ENCODE data around the gene MARCHF10. TPM values are rescaled to one million over a fixed set of nuclear protein-coding genes. Genes with fewer than 3 reads are reported as not detected.

The MARCHF10 gene
- total RNA-seq, 1 experiment from 2014 or later, result 8.0 TPM

GRCh38 chr17:62760945-62761267, 47.2 kb downstream of the MARCHF10 start:
- Histone ChIP-seq H3K27ac (peak overlapping the region; percentile 20), H3K9me2 (ENCODE audit: insufficient read depth) (no peaks in the 10 kb centered on the region), H3K4me1 (replicated peaks; ENCODE audit: insufficient read depth) (peaks cover 48% of the 10 kb centered on the region), H3K4me3 (no peak overlapping the region), H2AFZ (no peak overlapping the region), H3F3A (ENCODE audit: insufficient read depth, low read depth) (peaks cover 38% of the 10 kb centered on the region), H4K20me1 (ENCODE audit: insufficient read depth) (no peaks in the 10 kb centered on the region), H3K4me2 (peak overlapping the region; percentile 20), H3K9me3 (ENCODE audit: insufficient read depth, low read depth) (no peaks in the 10 kb centered on the region), H3K36me3 (ENCODE audit: low read depth) (no peaks in the 10 kb centered on the region), H3K79me2 (ENCODE audit: low read depth) (no peaks in the 10 kb centered on the region), H3K27me3 (ENCODE audit: insufficient read depth, low read depth) (no peaks in the 10 kb centered on the region)
- POLR2A ChIA-PET (ENCODE audit: unreplicated experiment), result interaction anchor here (0.5 kb wide), 1 partner anchor 39 kb away, joined by 3 read pairs; no protein-coding TSS in a partner anchor
- CTCF ChIA-PET, result interaction anchor here (0.5 to 1.4 kb wide), 2 partner anchors 18 to 40 kb away, joined by 5 to 7 read pairs; no protein-coding TSS in a partner anchor
- DNase-seq, result peak in 1 of 2 experiments; percentile 54
- no TSS peak for BruUV-seq (replicated peaks)
- no peak for TF ChIP-seq CTCF (conservative IDR thresholded peaks at IDR 0.05)
- TF ChIP-seq EZH2 (IDR thresholded peaks at IDR 0.05; ENCODE audit: low read depth), result no peak
- intact Hi-C loops (cut with micrococcal nuclease; ENCODE audit: unreplicated experiment), result loop anchor here (5.0 kb wide), 1 partner anchor 44 kb away; no protein-coding TSS in a partner anchor

GRCh38 chr17:62760059-62760944, 47.8 kb downstream of the MARCHF10 start:
- POLR2A ChIA-PET (ENCODE audit: unreplicated experiment), result interaction anchor here (0.5 kb wide), 1 partner anchor 38 kb away, joined by 3 read pairs; no protein-coding TSS in a partner anchor
- no TSS peak for BruUV-seq (replicated peaks)
- no peaks in the 10 kb centered on the region for H3K79me2 ChIP-seq (ENCODE audit: low read depth)
- no peak overlapping the region for H3K4me3 ChIP-seq
- DNase-seq, result peak in 1 of 2 experiments; percentile 75
- H3K27ac ChIP-seq, result peak overlapping the region; percentile 20; the same call in 1 of the 2 replicates
- peaks cover 48% of the 10 kb centered on the region for H3K4me1 ChIP-seq (replicated peaks; ENCODE audit: insufficient read depth)
- H4K20me1 ChIP-seq (ENCODE audit: insufficient read depth), result no peaks in the 10 kb centered on the region
- no peaks in the 10 kb centered on the region for H3K9me3 ChIP-seq (ENCODE audit: insufficient read depth, low read depth)
- H3K27me3 ChIP-seq (ENCODE audit: insufficient read depth, low read depth), result no peaks in the 10 kb centered on the region
- H3K4me2 ChIP-seq, result peak overlapping the region; percentile 20
- no peak for TF ChIP-seq EZH2 (IDR thresholded peaks at IDR 0.05; ENCODE audit: low read depth)
- no peak for TF ChIP-seq CTCF (conservative IDR thresholded peaks at IDR 0.05)
- CTCF ChIA-PET, result interaction anchor here (0.5 kb wide), 1 partner anchor 40 kb away, joined by 7 read pairs; no protein-coding TSS in a partner anchor
- no peaks in the 10 kb centered on the region for H3K9me2 ChIP-seq (ENCODE audit: insufficient read depth)
- peaks cover 42% of the 10 kb centered on the region for H3F3A ChIP-seq (ENCODE audit: insufficient read depth, low read depth)
- 0 out of 2 replicates have a peak overlapping the region, but pooled peaks have one; percentile 39 for H2AFZ ChIP-seq
- H3K36me3 ChIP-seq (ENCODE audit: low read depth), result no peaks in the 10 kb centered on the region
- intact Hi-C loops (cut with micrococcal nuclease; ENCODE audit: unreplicated experiment), result loop anchor here (5.0 kb wide), 1 partner anchor 43 kb away; no protein-coding TSS in a partner anchor

GRCh38 chr17:62757500-62757951, 50.6 kb downstream of the MARCHF10 start:
- TF ChIP-seq EZH2 (IDR thresholded peaks at IDR 0.05; ENCODE audit: low read depth) (no peak), CTCF (conservative IDR thresholded peaks at IDR 0.05) (no peak)
- Histone ChIP-seq H3K27ac (no peak overlapping the region), H3K79me2 (ENCODE audit: low read depth) (no peaks in the 10 kb centered on the region), H3F3A (ENCODE audit: insufficient read depth, low read depth) (peaks cover 34% of the 10 kb centered on the region), H3K4me3 (no peak overlapping the region), H3K27me3 (ENCODE audit: insufficient read depth, low read depth) (no peaks in the 10 kb centered on the region), H3K4me2 (no peak overlapping the region), H2AFZ (no peak overlapping the region), H3K36me3 (ENCODE audit: low read depth) (no peaks in the 10 kb centered on the region), H3K9me2 (ENCODE audit: insufficient read depth) (no peaks in the 10 kb centered on the region), H3K9me3 (ENCODE audit: insufficient read depth, low read depth) (no peaks in the 10 kb centered on the region), H3K4me1 (replicated peaks; ENCODE audit: insufficient read depth) (peaks cover 38% of the 10 kb centered on the region), H4K20me1 (ENCODE audit: insufficient read depth) (no peaks in the 10 kb centered on the region)
- CTCF ChIA-PET, result no interaction called here
- intact Hi-C loops (cut with micrococcal nuclease; ENCODE audit: unreplicated experiment), result no loop called here
- no peak for DNase-seq
- POLR2A ChIA-PET (ENCODE audit: unreplicated experiment), result no interaction called here
- no TSS peak for BruUV-seq (replicated peaks)
